Upper lobe of right lung (tissue), 1 donor: ENCODE measurements around the gene NYAP2. TPM values are rescaled to one million over a fixed set of nuclear protein-coding genes. Genes with fewer than 3 reads are reported as not detected.

Experiments
- ATAC-seq: fragments of 200-7000 bp; cut with Tn5 transposase; one replicate; pipeline ENCODE4 v1.9.1; 2020; ENCODE audit warnings: mild to moderate bottlenecking, moderate library complexity
- DNase-seq: peaks from one replicate; pipeline ENCODE4 v3.0.0-alpha.2; 2020
- H3K27ac ChIP-seq: fragments of 200-600 bp; one replicate; pipeline ENCODE4 v1.8.0; 2022
- H3K27me3 ChIP-seq: fragments of 200-600 bp; one replicate; pipeline ENCODE4 v1.8.0; 2022; ENCODE audit warnings: mild to moderate bottlenecking
- H3K36me3 ChIP-seq: fragments of 200-600 bp; one replicate; pipeline ENCODE4 v1.8.0; 2022
- H3K4me1 ChIP-seq: fragments of 200-600 bp; one replicate; pipeline ENCODE4 v1.8.0; 2022
- H3K4me3 ChIP-seq: fragments of 200-600 bp; one replicate; pipeline ENCODE4 v1.8.0; 2022; ENCODE audit warnings: mild to moderate bottlenecking
- H3K9me3 ChIP-seq: fragments of 200-600 bp; one replicate; pipeline ENCODE4 v1.8.0; 2022
- CTCF ChIP-seq: fragments of 200-600 bp; IDR thresholded peaks from one replicate; pipeline ENCODE4 v1.8.0; 2022; ENCODE audit warnings: antibody characterized with exemption
- intact Hi-C: fragments of 100-400 bp; cut with DNase I; formaldehyde crosslinking; loops from one replicate; pipeline ENCODE4 v1.11.0; 2022
- total RNA-seq: library from RNA; stranded (reverse); fragmentation: NEBNext Ultra II Directional; extraction: Animal tissue kit (Norgen Biotek cat#: 25700); gene quantifications from one replicate; pipeline ENCODE4 v1.2.1, GENCODE V29; 2021
- donor health status: DM: no; HTN: yes; CAD: no; lungs with severe emphysema.

Gene NYAP2
- total RNA-seq, 1 donor from 2014 or later, result 0.93 TPM

GRCh38 chr2:225526760-225527390 lies 127.4 kb downstream of the NYAP2 start:
- intact Hi-C loops, result no loop called here
- Histone ChIP-seq H3K27ac (no peak overlapping the region), H3K9me3 (no peaks in the 10 kb centered on the region), H3K4me1 (no peaks in the 10 kb centered on the region), H3K27me3 (no peaks in the 10 kb centered on the region), H3K36me3 (no peaks in the 10 kb centered on the region), H3K4me3 (no peak overlapping the region)
- DNase-seq (no peak), ATAC-seq (no peak)
- no peak for TF ChIP-seq CTCF

GRCh38 chr2:225531559-225531958 lies 132.0 kb downstream of the NYAP2 start:
- intact Hi-C loops, result no loop called here
- Histone ChIP-seq H3K4me3 (no peak overlapping the region), H3K4me1 (no peaks in the 10 kb centered on the region), H3K36me3 (no peaks in the 10 kb centered on the region), H3K27me3 (no peaks in the 10 kb centered on the region), H3K27ac (no peak overlapping the region), H3K9me3 (no peaks in the 10 kb centered on the region)
- ATAC-seq, result no peak
- TF ChIP-seq CTCF, result no peak
- no peak for DNase-seq

DNA sequence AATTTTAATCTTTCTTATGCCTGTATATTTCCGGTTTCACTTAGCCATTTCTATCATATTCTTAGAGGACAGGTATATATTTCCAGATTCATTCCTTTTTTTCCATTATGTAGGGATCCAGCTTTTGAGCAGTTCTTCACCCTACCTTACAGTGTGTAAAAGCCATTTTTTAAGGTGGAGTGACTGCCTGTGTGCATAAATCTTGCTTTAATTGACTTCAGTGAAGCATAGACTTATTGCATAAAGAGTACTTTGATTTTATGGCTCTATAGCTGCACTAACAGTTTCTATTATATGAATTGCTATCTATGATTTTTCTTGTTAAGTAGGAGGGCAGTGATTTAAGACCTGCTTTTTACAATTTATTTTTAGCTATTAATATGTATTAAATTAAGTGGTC lies 132.6 kb downstream of the NYAP2 start:
- no peak for TF ChIP-seq CTCF
- Histone ChIP-seq H3K27me3 (no peaks in the 10 kb centered on the region), H3K4me1 (no peaks in the 10 kb centered on the region), H3K4me3 (no peak overlapping the region), H3K9me3 (no peaks in the 10 kb centered on the region), H3K27ac (no peak overlapping the region), H3K36me3 (no peaks in the 10 kb centered on the region)
- ATAC-seq, result no peak
- intact Hi-C loops, result no loop called here
- no peak for DNase-seq

DNA sequence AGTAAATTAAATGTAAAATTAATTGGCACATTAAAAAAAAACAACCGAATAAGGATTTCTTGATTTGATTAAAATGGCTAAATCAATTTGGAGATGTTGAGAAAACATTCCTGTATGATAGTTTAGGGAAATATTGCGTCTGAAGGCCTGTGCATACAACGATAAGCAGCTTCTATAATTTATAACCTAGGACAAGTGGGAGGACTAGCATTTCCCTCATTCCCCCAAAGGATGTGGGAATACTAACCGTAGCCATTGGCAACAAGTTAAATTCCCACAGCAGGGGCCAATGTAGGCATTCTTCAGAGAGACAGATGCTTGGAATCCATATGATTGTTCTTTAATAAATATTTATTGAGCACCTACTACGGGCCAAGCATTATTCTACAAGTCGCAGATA lies 134.5 kb downstream of the NYAP2 start:
- Histone ChIP-seq H3K36me3 (no peaks in the 10 kb centered on the region), H3K4me1 (no peaks in the 10 kb centered on the region), H3K27ac (no peak overlapping the region), H3K27me3 (no peaks in the 10 kb centered on the region), H3K4me3 (no peak overlapping the region), H3K9me3 (no peaks in the 10 kb centered on the region)
- no peak for TF ChIP-seq CTCF
- ATAC-seq (no peak), DNase-seq (no peak)
- intact Hi-C loops, result no loop called here

DNA sequence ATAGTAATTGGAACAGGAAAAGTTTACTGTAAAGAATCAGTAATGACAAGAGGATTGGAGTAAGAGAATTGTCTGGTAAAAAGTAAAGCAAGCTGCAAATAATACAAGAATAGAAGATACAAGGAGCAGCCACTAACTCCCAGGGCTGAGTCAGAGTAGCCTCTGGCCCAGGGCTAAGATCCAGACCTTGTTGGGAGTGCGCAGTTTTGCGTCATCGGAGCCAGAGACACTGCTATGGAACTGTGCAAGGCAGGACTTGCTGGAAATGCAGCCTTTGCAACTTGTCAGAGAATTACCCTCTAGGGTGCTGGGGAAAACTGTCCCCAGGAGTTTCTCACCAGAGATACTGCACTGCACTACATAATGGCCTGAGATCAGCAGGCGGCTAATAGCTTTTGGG lies 135.2 kb downstream of the NYAP2 start:
- intact Hi-C loops, result no loop called here
- Histone ChIP-seq H3K36me3 (no peaks in the 10 kb centered on the region), H3K4me3 (no peak overlapping the region), H3K4me1 (no peaks in the 10 kb centered on the region), H3K9me3 (no peaks in the 10 kb centered on the region), H3K27ac (no peak overlapping the region), H3K27me3 (no peaks in the 10 kb centered on the region)
- TF ChIP-seq CTCF, result no peak
- no peak for ATAC-seq
- no peak for DNase-seq

DNA sequence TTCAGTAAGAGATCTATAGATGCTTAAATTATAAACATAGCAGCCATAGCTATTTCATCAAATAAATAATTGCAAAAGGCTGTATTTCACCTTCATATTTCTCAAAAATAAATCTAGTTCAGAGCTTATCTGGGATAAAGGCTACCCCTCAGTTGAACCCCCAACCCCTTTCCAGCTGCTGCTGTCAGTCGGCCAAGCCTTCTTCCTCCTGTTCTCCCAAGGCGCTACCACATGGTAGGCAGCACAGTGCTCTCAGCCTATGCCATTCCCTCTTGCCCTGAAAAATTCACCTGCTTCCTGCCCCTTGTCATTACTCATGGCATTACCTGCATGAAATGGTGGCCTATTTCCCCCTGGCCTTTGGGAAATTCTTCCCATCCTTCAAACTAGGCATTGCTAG lies 136.5 kb downstream of the NYAP2 start:
- Histone ChIP-seq H3K36me3 (no peaks in the 10 kb centered on the region), H3K4me1 (no peaks in the 10 kb centered on the region), H3K27me3 (no peaks in the 10 kb centered on the region), H3K27ac (no peak overlapping the region), H3K9me3 (no peaks in the 10 kb centered on the region), H3K4me3 (no peak overlapping the region)
- TF ChIP-seq CTCF, result no peak
- DNase-seq, result no peak
- intact Hi-C loops, result no loop called here
- no peak for ATAC-seq
